Measurements from ENCODE around the gene SLC8A2. TPM values are rescaled to one million over a fixed set of nuclear protein-coding genes. Genes with fewer than 3 reads are reported as not detected.

Gene SLC8A2
- total RNA-seq, 5 donors from 2014 or later (not counting 1 experiment from before 2014, with no cell fraction given), result not detected

GRCh38 chr19:47483800-47484690 is 12.4 kb upstream of the SLC8A2 start, which contains the start of gene KPTN:
KPTN (minus strand) TSS chr19:47484219; CDS start chr19:47484160, 59 bp downstream.
- peak within 1 kb of the TSS; percentile 74 to 93 for H3K4me3 ChIP-seq (ENCODE audit: control insufficient read depth in 1 of 2, extremely low read depth in 1 of 2, low read length in 1 of 2)
- H3K4me1 Mint-ChIP-seq, result peaks cover 32 to 45% (median 38%) of the 10 kb centered on the region in 3 donors
- H3K36me3 ChIP-seq (ENCODE audit: control insufficient read depth in 2 of 2, extremely low read depth in 1 of 2, insufficient read depth in 1 of 2, low read length in 1 of 2), result peaks cover 2 to 5% of the 10 kb centered on the region in 2 donors
- DNase-seq (peak; percentile 77 to 92 (median 85)), ATAC-seq (replicated peaks in 1 of 4) (peak; percentile 85 to 88 (median 88))
- no peaks in the 10 kb centered on the region for H3K27me3 ChIP-seq (replicated peaks in 1 of 2; ENCODE audit: control insufficient read depth in 2 of 2, extremely low read depth in 1 of 2, insufficient read depth in 2 of 2, low read length in 1 of 2)
- peak within 1 kb of the TSS; percentile 98 to 99 for H3K27ac Mint-ChIP-seq
- H3K9me3 Mint-ChIP-seq, result no peaks in the 10 kb centered on the region
- 1% methylated on average over 46 of the region's 57 CpGs for WGBS (ENCODE audit: insufficient coverage)
- H3K27me3 Mint-ChIP-seq, result no peaks in the 10 kb centered on the region
- peak within 1 kb of the TSS; percentile 95 to 97 (median 96) for H3K4me3 Mint-ChIP-seq
- H3K36me3 Mint-ChIP-seq, result no peaks in the 10 kb centered on the region
- peaks cover 20 to 43% of the 10 kb centered on the region in 2 experiments for H3K4me1 ChIP-seq (ENCODE audit: control insufficient read depth in 1 of 2, extremely low read depth in 1 of 2, insufficient read depth in 2 of 2, low read length in 2 of 2)
- ChIA-PET CTCF (interaction anchor here (0.6 to 1.1 kb wide), 8 partner anchors 32 to 487 kb away, joined by 3 to 5 read pairs (median 4); partner anchors contain the start of gene DHX34 (in 1 of the 2)), POLR2A (interaction anchor here in 1 of 2 donors (0.5 to 0.7 kb wide), 2 partner anchors 16 to 1833 kb away, joined by 3 read pairs; no protein-coding TSS in a partner anchor)
- peak within 1 kb of the TSS; percentile 82 for H3K27ac ChIP-seq (ENCODE audit: low read length)
- no peaks in the 10 kb centered on the region for H3K9me3 ChIP-seq

GRCh38 chr19:47483200-47483599 is 11.5 kb upstream of the SLC8A2 start:
- ChIA-PET POLR2A (interaction anchor here in 1 of 2 donors (0.7 kb wide), 1 partner anchor 17 kb away, joined by 3 read pairs; no protein-coding TSS in a partner anchor), CTCF (interaction anchor here in 1 of 2 donors (0.7 to 1.1 kb wide), 4 partner anchors 51 to 134 kb away, joined by 3 to 4 read pairs (median 4); partner anchors contain the start of gene DHX34)
- Mint-ChIP-seq H3K9me3 (no peaks in the 10 kb centered on the region), H3K27me3 (no peaks in the 10 kb centered on the region), H3K36me3 (peaks cover 2% of the 10 kb centered on the region), H3K27ac (peak overlapping the region in 1 of 2 donors; percentile 99), H3K4me1 (peaks cover 32 to 45% (median 38%) of the 10 kb centered on the region in 3 donors), H3K4me3 (peak overlapping the region; percentile 95 to 97 (median 96))
- Histone ChIP-seq H3K4me1 (ENCODE audit: control insufficient read depth in 1 of 2, extremely low read depth in 1 of 2, insufficient read depth in 2 of 2, low read length in 2 of 2) (peaks cover 20 to 43% of the 10 kb centered on the region in 2 experiments), H3K36me3 (ENCODE audit: control insufficient read depth in 2 of 2, extremely low read depth in 1 of 2, insufficient read depth in 1 of 2, low read length in 1 of 2) (peaks cover 0 to 3% of the 10 kb centered on the region in 2 donors), H3K27ac (ENCODE audit: low read length) (no peak overlapping the region), H3K4me3 (ENCODE audit: control insufficient read depth in 1 of 2, extremely low read depth in 1 of 2, low read length in 1 of 2) (peak overlapping the region in 1 of 2 donors; percentile 74), H3K9me3 (no peaks in the 10 kb centered on the region), H3K27me3 (replicated peaks in 1 of 2; ENCODE audit: control insufficient read depth in 2 of 2, extremely low read depth in 1 of 2, insufficient read depth in 2 of 2, low read length in 1 of 2) (no peaks in the 10 kb centered on the region)
- 100% methylated on average over 3 of the region's 15 CpGs for WGBS (ENCODE audit: insufficient coverage)
- no peak for ATAC-seq (replicated peaks in 1 of 4)
- DNase-seq, result no peak

GRCh38 chr19:47481460-47482052 is 9.9 kb upstream of the SLC8A2 start:
- no peak overlapping the region for H3K4me3 ChIP-seq (ENCODE audit: control insufficient read depth in 1 of 2, extremely low read depth in 1 of 2, low read length in 1 of 2)
- Mint-ChIP-seq H3K4me3 (peak overlapping the region in 1 of 3 donors; percentile 28), H3K36me3 (peaks cover 2% of the 10 kb centered on the region), H3K9me3 (no peaks in the 10 kb centered on the region), H3K4me1 (peaks cover 24 to 30% (median 27%) of the 10 kb centered on the region in 3 donors), H3K27me3 (no peaks in the 10 kb centered on the region), H3K27ac (no peak overlapping the region)
- ATAC-seq (replicated peaks in 1 of 4) (no peak), DNase-seq (no peak)
- ChIA-PET POLR2A (no interaction called here), CTCF (no interaction called here)
- WGBS (ENCODE audit: insufficient coverage), result 83% methylated on average over 1 of the region's 4 CpGs
- H3K36me3 ChIP-seq (ENCODE audit: control insufficient read depth in 2 of 2, extremely low read depth in 1 of 2, insufficient read depth in 1 of 2, low read length in 1 of 2), result no peaks in the 10 kb centered on the region
- no peaks in the 10 kb centered on the region for H3K9me3 ChIP-seq
- H3K27ac ChIP-seq (ENCODE audit: low read length), result no peak overlapping the region
- H3K27me3 ChIP-seq (replicated peaks in 1 of 2; ENCODE audit: control insufficient read depth in 2 of 2, extremely low read depth in 1 of 2, insufficient read depth in 2 of 2, low read length in 1 of 2), result no peaks in the 10 kb centered on the region
- peaks cover 18 to 28% of the 10 kb centered on the region in 2 experiments for H3K4me1 ChIP-seq (ENCODE audit: control insufficient read depth in 1 of 2, extremely low read depth in 1 of 2, insufficient read depth in 2 of 2, low read length in 2 of 2)

DNA sequence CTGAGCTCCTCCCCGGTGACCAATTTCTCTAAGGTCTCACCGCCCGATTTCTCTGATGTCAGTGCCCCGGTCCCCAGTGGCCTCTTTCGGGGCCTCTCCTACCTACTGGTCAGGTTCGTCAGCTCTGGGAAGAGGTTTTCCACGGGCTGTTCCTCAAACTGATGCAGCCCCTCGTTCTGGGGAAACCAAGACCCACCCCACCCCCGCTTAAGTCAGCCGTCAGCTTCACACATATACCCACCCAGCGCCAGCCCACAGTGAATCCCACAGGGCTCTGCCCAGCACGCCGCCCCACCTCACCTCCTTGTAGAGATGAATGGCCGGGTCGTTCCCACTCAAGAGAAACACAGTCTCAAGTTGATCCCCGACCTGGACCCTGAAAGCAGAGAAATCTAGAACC is 9.0 kb upstream of the SLC8A2 start:
- no peak overlapping the region for H3K4me3 Mint-ChIP-seq
- H3K27me3 Mint-ChIP-seq, result no peaks in the 10 kb centered on the region
- H3K36me3 Mint-ChIP-seq, result peaks cover 2% of the 10 kb centered on the region

GRCh38 chr19:47479701-47480503 is 8.2 kb upstream of the SLC8A2 start:
- Mint-ChIP-seq H3K27me3 (peaks cover 1 to 2% of the 10 kb centered on the region in 2 donors), H3K4me3 (no peak overlapping the region), H3K36me3 (peaks cover 5% of the 10 kb centered on the region), H3K9me3 (no peaks in the 10 kb centered on the region), H3K4me1 (peaks cover 13 to 16% (median 14%) of the 10 kb centered on the region in 3 donors), H3K27ac (no peak overlapping the region)
- WGBS (ENCODE audit: insufficient coverage), result 71% methylated on average over 29 of the region's 39 CpGs
- CTCF ChIA-PET, result interaction anchor here (0.5 to 0.6 kb wide), 4 partner anchors 21 to 1126 kb away, joined by 3 to 9 read pairs (median 6); no protein-coding TSS in a partner anchor
- no peak for DNase-seq
- H3K27ac ChIP-seq (ENCODE audit: low read length), result no peak overlapping the region
- no peak for ATAC-seq (replicated peaks in 1 of 4)
- POLR2A ChIA-PET, result no interaction called here
- no peaks in the 10 kb centered on the region for H3K27me3 ChIP-seq (replicated peaks in 1 of 2; ENCODE audit: control insufficient read depth in 2 of 2, extremely low read depth in 1 of 2, insufficient read depth in 2 of 2, low read length in 1 of 2)
- no peak overlapping the region for H3K4me3 ChIP-seq (ENCODE audit: control insufficient read depth in 1 of 2, extremely low read depth in 1 of 2, low read length in 1 of 2)
- H3K36me3 ChIP-seq (ENCODE audit: control insufficient read depth in 2 of 2, extremely low read depth in 1 of 2, insufficient read depth in 1 of 2, low read length in 1 of 2), result no peaks in the 10 kb centered on the region
- H3K4me1 ChIP-seq (ENCODE audit: control insufficient read depth in 1 of 2, extremely low read depth in 1 of 2, insufficient read depth in 2 of 2, low read length in 2 of 2), result peaks cover 7 to 15% of the 10 kb centered on the region in 2 experiments
- no peaks in the 10 kb centered on the region for H3K9me3 ChIP-seq

More for the DNA sequence above, 9.0 kb upstream of the SLC8A2 start:
- WGBS (ENCODE audit: insufficient coverage), result 89% methylated on average over 14 of the region's 16 CpGs
- DNase-seq (no peak), ATAC-seq (replicated peaks in 1 of 4) (no peak)
- H3K9me3 Mint-ChIP-seq, result no peaks in the 10 kb centered on the region
- H3K4me3 ChIP-seq (ENCODE audit: control insufficient read depth in 1 of 2, extremely low read depth in 1 of 2, low read length in 1 of 2), result no peak overlapping the region
- POLR2A ChIA-PET, result no interaction called here
- no peaks in the 10 kb centered on the region for H3K27me3 ChIP-seq (replicated peaks in 1 of 2; ENCODE audit: control insufficient read depth in 2 of 2, extremely low read depth in 1 of 2, insufficient read depth in 2 of 2, low read length in 1 of 2)
- H3K27ac ChIP-seq (ENCODE audit: low read length), result no peak overlapping the region
- H3K27ac Mint-ChIP-seq, result no peak overlapping the region
- no peaks in the 10 kb centered on the region for H3K36me3 ChIP-seq (ENCODE audit: control insufficient read depth in 2 of 2, extremely low read depth in 1 of 2, insufficient read depth in 1 of 2, low read length in 1 of 2)
- peaks cover 21 to 24% (median 21%) of the 10 kb centered on the region in 3 donors for H3K4me1 Mint-ChIP-seq
- H3K9me3 ChIP-seq, result no peaks in the 10 kb centered on the region
- CTCF ChIA-PET, result interaction anchor here in 1 of 2 donors (0.5 to 0.7 kb wide), 3 partner anchors 22 to 1008 kb away, joined by 3 to 9 read pairs (median 5); no protein-coding TSS in a partner anchor
- peaks cover 14 to 22% of the 10 kb centered on the region in 2 experiments for H3K4me1 ChIP-seq (ENCODE audit: control insufficient read depth in 1 of 2, extremely low read depth in 1 of 2, insufficient read depth in 2 of 2, low read length in 2 of 2)
